CD4-positive, alpha-beta T cell treated with Interleukin-4 for 4 hours (primary cell): ENCODE measurements around the gene RYR3.
"Not testable (repeated sequence)": the region's sequence is repeated elsewhere in the genome, so short reads cannot be mapped to it uniquely, and the experiment has no call there.

Experiments used
- DNase-seq: peaks from one replicate; pipeline ENCODE4 v3.0.0-alpha.2; 2020

RYR3 gene

GRCh38 chr15:33797651-33798050 lies 486.9 kb downstream of the RYR3 start:
- DNase-seq: no peak

GRCh38 chr15:33801954-33802353 lies 491.2 kb downstream of the RYR3 start:
- no peak for DNase-seq

- no peak for DNase-seq
These were observed 496.9 kb downstream of the RYR3 start for GRCh38 chr15:33807665-33808064.

GRCh38 chr15:33808720-33809457 lies 498.1 kb downstream of the RYR3 start:
- no peak for DNase-seq

GRCh38 chr15:33810073-33810595 lies 499.4 kb downstream of the RYR3 start:
- no peak for DNase-seq

GRCh38 chr15:33810806-33811205 lies 500.0 kb downstream of the RYR3 start:
- no peak for DNase-seq

- no peak for DNase-seq
These were observed 503.1 kb downstream of the RYR3 start for GRCh38 chr15:33813891-33814290.

- not testable (repeated sequence) for DNase-seq
These were observed 508.7 kb downstream of the RYR3 start for GRCh38 chr15:33819499-33819898.

- DNase-seq: no peak
These were observed 511.7 kb downstream of the RYR3 start for GRCh38 chr15:33822479-33822878.

GRCh38 chr15:33823119-33823518 lies 512.4 kb downstream of the RYR3 start:
- no peak for DNase-seq

- no peak for DNase-seq
These were observed 514.7 kb downstream of the RYR3 start for GRCh38 chr15:33825453-33825852.

GRCh38 chr15:33826201-33826600 lies 515.4 kb downstream of the RYR3 start:
- DNase-seq: no peak

- DNase-seq: no peak
These were observed 519.6 kb downstream of the RYR3 start for GRCh38 chr15:33830351-33830750.

GRCh38 chr15:33831646-33832045 lies 520.9 kb downstream of the RYR3 start:
- no peak for DNase-seq

GRCh38 chr15:33834892-33835743 lies 524.4 kb downstream of the RYR3 start:
- no peak for DNase-seq

GRCh38 chr15:33837294-33837693 lies 526.5 kb downstream of the RYR3 start:
- DNase-seq: no peak

GRCh38 chr15:33839540-33839939 lies 528.8 kb downstream of the RYR3 start:
- DNase-seq: no peak

GRCh38 chr15:33840615-33841014 lies 529.8 kb downstream of the RYR3 start:
- DNase-seq: no peak

- DNase-seq: no peak
These were observed 533.4 kb downstream of the RYR3 start for GRCh38 chr15:33844186-33844585.

- DNase-seq: no peak
These were observed 533.8 kb downstream of the RYR3 start for GRCh38 chr15:33844597-33844996.

- no peak for DNase-seq
These were observed 535.4 kb downstream of the RYR3 start for GRCh38 chr15:33846142-33846541.

GRCh38 chr15:33846862-33847261 lies 536.1 kb downstream of the RYR3 start:
- no peak for DNase-seq

GRCh38 chr15:33848011-33848410 lies 537.2 kb downstream of the RYR3 start:
- DNase-seq: no peak

GRCh38 chr15:33851079-33851478 lies 540.3 kb downstream of the RYR3 start:
- DNase-seq: no peak
